Smooth muscle cell (in vitro differentiated cells): Measurements from ENCODE around the gene CD52. TPM values are rescaled to one million over a fixed set of nuclear protein-coding genes. Genes with fewer than 3 reads are reported as not detected.

Experiments
- DNase-seq: peaks from one replicate; lab custom pipeline; 2025; ENCODE audit not compliant: unreplicated experiment; lab: John Stamatoyannopoulos, UW
- H2AFZ ChIP-seq: fragments of 200-600 bp; sonication (generic); 2 replicates; pipeline ENCODE4 v1.6.0; 2016; ENCODE audit warnings: antibody characterized with exemption, low read depth, mild to moderate bottlenecking
- H3F3A ChIP-seq: fragments of 200-600 bp; sonication (generic); 2 replicates; pipeline ENCODE4 v1.6.0; 2017; ENCODE audit warnings: antibody characterized with exemption, low read depth
- H3K27ac ChIP-seq: fragments of 200-600 bp; sonication (generic); 2 replicates; pipeline ENCODE4 v1.5.1; 2016; ENCODE audit warnings: low read depth, mild to moderate bottlenecking
- H3K27me3 ChIP-seq: fragments of 200-600 bp; sonication (generic); 2 replicates; pipeline ENCODE4 v1.6.1; 2016; ENCODE audit warnings: low read depth, mild to moderate bottlenecking
- H3K36me3 ChIP-seq: fragments of 200-600 bp; sonication (generic); 2 replicates; pipeline ENCODE4 v1.5.1; 2016; ENCODE audit warnings: low read depth
- H3K4me1 ChIP-seq: fragments of 200-600 bp; sonication (generic); 2 replicates; pipeline ENCODE4 v1.5.1; 2016; ENCODE audit warnings: low read depth
- H3K4me2 ChIP-seq: fragments of 200-600 bp; sonication (generic); 2 replicates; pipeline ENCODE4 v1.6.0; 2016; ENCODE audit warnings: mild to moderate bottlenecking
- H3K4me3 ChIP-seq: fragments of 200-600 bp; sonication (generic); 2 replicates; pipeline ENCODE4 v1.5.1; 2016; ENCODE audit warnings: mild to moderate bottlenecking
- H3K79me2 ChIP-seq: fragments of 200-600 bp; sonication (generic); 2 replicates; pipeline ENCODE4 v1.6.0; 2016; ENCODE audit warnings: low read depth, mild to moderate bottlenecking
- H3K9ac ChIP-seq: fragments of 200-600 bp; sonication (generic); 2 replicates; pipeline ENCODE4 v1.6.0; 2016; ENCODE audit warnings: low read depth
- H3K9me3 ChIP-seq: fragments of 200-600 bp; sonication (generic); replicated peaks from 2 replicates; pipeline ENCODE4 v1.5.1; 2016; ENCODE audit warnings: low read depth
- H4K20me1 ChIP-seq: fragments of 200-600 bp; sonication (generic); 2 replicates; pipeline ENCODE4 v1.6.0; 2016; ENCODE audit warnings: low read depth
- CTCF ChIP-seq: fragments of 200-600 bp; sonication (generic); IDR thresholded peaks from 2 replicates; pipeline ENCODE4 v1.5.1; 2017; ENCODE audit warnings: borderline replicate concordance, mild to moderate bottlenecking, antibody characterized with exemption; ENCODE audit not compliant: insufficient read depth, poor library complexity, severe bottlenecking
- WGBS: methylation state at CpG from one replicate; pipeline ENCODE4 v1.1.7; 2016; ENCODE audit warnings: low lambda C conversion rate; 5-methylcytosine and 5-hydroxymethylcytosine counted together
- polyA plus RNA-seq: library from polyadenylated mRNA; unstranded; fragments of >200 nt; fragmentation: Nextera tagmentation; extraction: Ambion mirVana; gene quantifications from 2 replicates; pipeline ENCODE4 v1.2.1, GENCODE V29; 2016
- total RNA-seq: library from RNA; depleted of rRNA; stranded (reverse); fragments of >200 nt; gene quantifications from 2 replicates; pipeline ENCODE4 v1.2.3, GENCODE V29; 2014

The CD52 gene
- total and polyA plus RNA-seq, 2 experiments from 2014 or later, result 0.39 TPM; not detected in 1

- H3K27me3 ChIP-seq, result no peaks in the 10 kb centered on the region
- no peak for TF ChIP-seq CTCF
- H4K20me1 ChIP-seq, result no peaks in the 10 kb centered on the region
- H3K27ac ChIP-seq, result peak overlapping the region; percentile 84
- no peaks in the 10 kb centered on the region for H3K9me3 ChIP-seq
- peaks cover 3% of the 10 kb centered on the region for H3F3A ChIP-seq
- H3K4me3 ChIP-seq, result peak overlapping the region; percentile 17
- H2AFZ ChIP-seq, result no peak overlapping the region
- no peaks in the 10 kb centered on the region for H3K79me2 ChIP-seq
- 62% methylated on average over 12 of the region's 12 CpGs for WGBS
- DNase-seq, result no peak
- peak overlapping the region; percentile 31 for H3K4me2 ChIP-seq
- no peaks in the 10 kb centered on the region for H3K36me3 ChIP-seq
- peaks cover 14% of the 10 kb centered on the region for H3K4me1 ChIP-seq
- H3K9ac ChIP-seq, result peak overlapping the region; percentile 77
These were observed 34.0 kb downstream of the CD52 start for GRCh38 chr1:26351590-26352337.

- Histone ChIP-seq H3K36me3 (no peaks in the 10 kb centered on the region), H3K79me2 (no peaks in the 10 kb centered on the region), H2AFZ (no peak overlapping the region), H3K4me3 (peak overlapping the region; percentile 17), H3K4me1 (peaks cover 14% of the 10 kb centered on the region), H3K9me3 (no peaks in the 10 kb centered on the region), H3K4me2 (no peak overlapping the region), H3K27me3 (peaks cover 3% of the 10 kb centered on the region), H4K20me1 (no peaks in the 10 kb centered on the region), H3F3A (peaks cover 3% of the 10 kb centered on the region), H3K27ac (peak overlapping the region; percentile 84), H3K9ac (peak overlapping the region; percentile 77)
- 77% methylated on average over 5 of the region's 5 CpGs for WGBS
- no peak for DNase-seq
- no peak for TF ChIP-seq CTCF
These were observed 34.6 kb downstream of the CD52 start for GRCh38 chr1:26352338-26352679.

GRCh38 chr1:26353210-26353859 is 35.6 kb downstream of the CD52 start:
- Histone ChIP-seq H3K9ac (no peak overlapping the region), H4K20me1 (no peaks in the 10 kb centered on the region), H3F3A (peaks cover 3% of the 10 kb centered on the region), H3K27me3 (peaks cover 13% of the 10 kb centered on the region), H3K9me3 (no peaks in the 10 kb centered on the region), H3K4me3 (peak overlapping the region; percentile 25), H3K36me3 (no peaks in the 10 kb centered on the region), H2AFZ (no peak overlapping the region), H3K4me1 (peaks cover 14% of the 10 kb centered on the region), H3K79me2 (no peaks in the 10 kb centered on the region), H3K4me2 (no peak overlapping the region), H3K27ac (peak overlapping the region; percentile 43)
- TF ChIP-seq CTCF, result no peak
- 83% methylated on average over 4 of the region's 4 CpGs for WGBS
- no peak for DNase-seq
